T-helper 1 cell (primary cell): ENCODE measurements around the gene WBP2.

Experiments
- DNase-seq, 5 donors: peaks; one replicate each; pipeline ENCODE4 v3.0.0-alpha.2; 2012 to 2020

WBP2 gene

DNA sequence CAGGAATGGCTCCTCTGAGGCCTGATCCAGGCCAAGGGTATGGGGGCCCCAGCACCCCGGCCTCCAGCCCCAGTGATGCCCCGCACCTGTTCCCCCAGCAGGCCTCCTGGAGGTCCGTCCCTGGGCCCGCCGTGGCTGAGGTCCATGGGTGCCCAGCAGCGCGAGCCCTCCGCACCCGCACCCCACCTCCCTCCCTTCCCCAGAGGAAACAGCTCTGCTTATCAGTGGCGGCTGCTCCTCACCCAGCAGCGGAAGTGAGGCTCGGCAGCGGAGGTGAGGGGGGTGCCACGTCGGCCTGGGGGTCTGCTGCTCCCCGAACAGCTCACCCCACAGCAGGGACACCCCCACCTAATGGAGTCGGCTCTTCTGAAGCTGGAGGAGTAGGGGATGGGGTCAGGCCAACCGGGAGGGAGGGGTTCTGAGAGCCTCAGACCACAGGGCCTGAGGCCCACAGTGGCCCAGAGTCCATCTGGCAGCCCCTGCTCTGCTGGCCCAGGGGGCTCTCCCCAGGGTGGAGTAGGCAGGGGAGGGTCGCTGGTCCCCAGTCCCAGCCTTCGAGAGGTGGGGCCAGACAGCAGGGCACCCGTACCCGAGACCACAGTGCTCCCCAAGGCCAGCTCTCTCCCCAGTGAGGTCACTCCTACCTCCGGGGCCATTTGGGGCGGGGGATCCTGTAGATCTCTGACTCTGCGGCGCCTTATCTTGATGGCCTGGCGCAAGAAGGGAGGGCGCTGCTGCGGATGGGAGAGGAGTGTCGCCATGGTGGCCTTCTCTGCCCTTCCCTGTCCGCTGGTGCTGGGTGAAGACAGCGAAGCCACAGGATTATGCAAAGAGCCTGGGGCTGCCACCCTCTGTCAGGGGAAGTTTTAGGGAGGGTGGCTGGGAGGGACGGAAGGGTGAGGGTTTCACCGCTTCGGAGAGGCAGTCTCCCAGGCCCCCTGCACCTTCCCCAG, 11.3 kb downstream of the WBP2 start, which contains the start of gene UNC13D:
Gene UNC13D, minus strand, starts transcription at position 828 of the 953 bp plus-strand sequence. Its CDS starts 67 bp downstream, at position 761.
- peak; percentile 40 to 71 (median 53) for DNase-seq

DNA sequence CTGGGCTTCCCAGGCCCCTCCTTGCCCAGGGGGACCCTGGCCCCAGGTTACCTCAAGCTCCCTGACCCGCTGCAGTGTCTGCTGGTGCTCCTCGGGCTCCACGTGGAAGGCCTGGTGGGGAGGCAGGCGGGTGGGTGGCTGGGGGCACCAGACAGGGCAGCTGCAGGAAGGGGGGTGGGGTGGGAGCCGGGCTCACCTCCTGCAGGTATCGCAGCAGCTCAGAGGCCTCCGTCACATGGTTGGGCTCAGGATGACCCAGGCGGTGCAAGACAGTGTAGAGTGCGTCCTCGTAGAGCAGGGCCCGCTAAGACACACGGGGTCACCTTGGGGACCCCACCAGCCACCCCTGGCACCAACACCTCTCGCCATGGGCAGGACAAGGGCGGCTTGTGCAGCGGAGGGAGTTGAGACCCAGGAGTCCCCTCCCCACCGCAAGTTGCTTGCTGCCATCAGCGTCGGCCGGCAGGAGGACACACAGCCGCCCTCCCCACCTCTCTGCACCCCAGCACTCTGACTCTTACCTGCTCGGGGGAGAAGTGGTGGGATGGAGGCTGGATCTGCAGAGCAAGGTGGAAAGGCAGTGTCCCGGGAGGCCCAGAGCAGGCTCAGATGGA, 12.1 kb downstream of the WBP2 start:
- DNase-seq, result peak in 1 of 5 donors; percentile 55

DNA sequence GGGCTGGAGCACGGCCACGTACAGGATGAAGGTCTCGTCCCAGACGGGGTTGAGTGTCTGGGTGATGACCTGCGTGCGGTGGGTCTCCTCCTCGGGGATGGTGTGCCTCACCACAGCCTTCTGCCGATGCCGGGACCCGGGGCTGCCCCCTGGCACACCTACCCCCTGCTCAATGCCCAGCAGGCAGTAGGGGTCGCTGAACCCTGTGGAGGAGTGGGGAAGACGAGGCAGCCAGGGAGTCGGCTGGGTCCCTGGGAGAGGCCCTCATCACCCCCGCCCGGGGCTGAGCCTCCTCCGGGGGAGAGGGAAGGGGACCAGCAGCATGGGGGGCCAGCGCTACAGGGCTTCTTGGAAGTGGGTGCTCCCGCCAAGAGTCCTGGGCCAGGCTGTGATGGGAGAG, 12.7 kb downstream of the WBP2 start:
- no peak for DNase-seq

DNA sequence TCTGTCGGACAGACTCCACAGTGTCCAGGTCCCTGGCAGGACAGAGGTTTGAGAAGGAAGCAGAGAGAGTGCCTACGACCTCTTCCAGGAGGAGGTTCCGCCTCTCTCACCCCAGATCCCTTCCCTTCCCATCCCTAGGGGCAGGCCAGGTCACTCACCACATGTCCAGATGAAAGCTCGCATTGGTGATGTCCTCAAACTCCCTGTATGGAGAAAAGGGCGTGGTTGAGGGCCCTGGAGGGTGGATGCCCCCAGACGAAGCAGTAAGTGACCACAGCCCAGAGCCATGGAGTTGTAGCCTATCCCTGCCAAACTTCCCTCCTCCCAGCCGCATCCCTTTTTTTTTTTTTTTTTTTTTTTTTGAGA, 14.4 kb downstream of the WBP2 start:
- no peak for DNase-seq

DNA sequence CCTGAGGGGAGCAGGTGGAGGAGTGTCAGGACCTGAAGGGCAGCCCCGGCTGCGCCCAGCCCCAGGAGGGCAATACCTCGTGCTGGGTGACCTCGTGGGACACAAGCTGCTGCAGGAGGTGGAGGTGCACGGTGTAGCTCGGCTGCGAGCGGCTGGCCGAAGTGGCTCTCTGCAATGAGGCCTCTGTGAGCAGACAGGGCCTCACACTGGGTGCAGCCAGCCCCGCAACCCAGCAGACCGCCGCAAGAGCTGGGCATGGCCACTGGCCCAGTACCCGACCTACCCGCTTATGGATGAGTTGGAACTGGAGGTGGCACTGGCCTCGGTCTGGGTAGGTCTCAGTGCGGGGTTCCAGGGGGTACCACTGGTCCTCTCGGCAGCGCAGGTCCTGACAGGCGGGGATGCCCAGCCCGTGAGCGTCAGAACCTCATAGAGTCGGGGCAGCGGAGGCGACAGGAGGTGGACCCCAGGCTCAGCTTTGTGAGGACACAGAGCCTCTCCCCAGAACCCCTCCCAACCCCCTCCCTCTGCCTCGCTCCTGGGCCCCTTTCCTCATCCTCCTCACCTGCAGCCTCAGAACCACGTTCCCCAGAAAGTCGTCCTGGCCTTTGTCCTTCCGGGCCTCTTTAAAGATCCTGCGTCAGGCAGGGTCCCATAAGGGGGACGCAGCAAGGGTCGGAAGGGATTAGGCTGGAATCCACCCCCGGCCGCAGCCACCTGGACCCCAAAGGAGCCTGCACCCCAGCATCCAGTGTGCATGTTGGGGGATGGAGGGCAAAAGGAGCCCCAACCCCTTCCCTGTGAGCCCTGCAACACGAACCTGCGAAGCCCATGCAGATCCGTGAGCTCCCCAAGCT, 15.0 kb downstream of the WBP2 start:
- DNase-seq, result no peak

DNA sequence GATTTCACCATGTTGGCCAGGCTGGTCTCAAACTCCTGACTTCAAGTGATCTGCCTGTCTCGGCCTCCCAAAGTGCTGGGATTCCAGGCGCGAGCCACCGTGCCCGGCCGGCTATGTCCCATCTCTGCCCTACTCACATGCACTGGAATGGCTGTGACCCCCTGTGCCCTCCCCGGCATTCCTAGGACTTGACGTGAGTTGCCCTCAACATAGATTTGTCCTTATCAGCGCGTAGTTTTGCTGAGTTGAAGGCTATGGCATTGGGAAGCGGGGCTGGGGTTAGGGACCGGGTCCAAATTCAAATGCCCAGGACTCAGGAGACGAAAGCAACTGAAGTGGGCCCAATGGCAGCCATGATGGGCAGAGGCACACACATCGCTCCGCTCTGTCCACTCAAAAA, 16.7 kb downstream of the WBP2 start:
- no peak for DNase-seq

DNA sequence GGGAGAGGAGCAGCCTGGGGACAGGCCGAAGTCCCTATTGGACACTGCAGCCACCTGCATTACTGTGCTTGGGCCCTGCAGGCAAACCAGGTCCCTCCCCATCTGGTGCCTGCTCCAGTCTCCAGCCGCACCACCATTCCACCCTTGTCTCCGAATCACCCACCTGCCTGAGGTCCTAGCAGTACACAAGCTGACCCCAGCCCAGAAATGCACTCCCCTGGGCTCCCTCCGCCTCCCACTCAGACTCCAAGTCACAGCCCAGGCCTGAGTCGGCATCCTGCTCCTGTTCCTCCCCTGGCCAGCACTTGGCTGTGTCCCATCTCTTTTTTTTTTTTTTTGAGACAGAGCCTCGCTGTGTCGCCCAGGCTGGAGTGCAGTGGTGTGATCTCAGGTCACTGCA, 17.2 kb downstream of the WBP2 start:
- DNase-seq, result no peak

DNA sequence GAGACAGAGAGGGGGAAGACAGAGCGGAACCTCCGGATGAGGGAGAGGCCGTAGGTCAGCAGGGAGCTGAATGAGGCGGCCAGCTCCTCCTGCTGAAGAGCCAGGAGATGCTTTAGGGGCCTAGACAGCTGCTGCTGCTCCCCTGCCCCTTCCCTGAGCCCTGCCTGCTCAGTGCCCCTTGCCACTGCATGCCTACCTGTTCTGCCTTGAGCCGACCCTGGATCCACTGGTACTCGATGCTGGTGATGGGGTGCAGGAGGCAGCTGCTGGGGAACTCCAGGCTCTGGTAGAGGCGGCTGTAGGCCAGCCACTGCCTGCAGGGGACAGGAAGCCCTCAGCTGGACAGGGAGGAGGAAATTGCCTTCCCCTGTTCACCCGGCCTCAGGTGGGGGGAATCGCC, 18.5 kb downstream of the WBP2 start:
- no peak for DNase-seq

DNA sequence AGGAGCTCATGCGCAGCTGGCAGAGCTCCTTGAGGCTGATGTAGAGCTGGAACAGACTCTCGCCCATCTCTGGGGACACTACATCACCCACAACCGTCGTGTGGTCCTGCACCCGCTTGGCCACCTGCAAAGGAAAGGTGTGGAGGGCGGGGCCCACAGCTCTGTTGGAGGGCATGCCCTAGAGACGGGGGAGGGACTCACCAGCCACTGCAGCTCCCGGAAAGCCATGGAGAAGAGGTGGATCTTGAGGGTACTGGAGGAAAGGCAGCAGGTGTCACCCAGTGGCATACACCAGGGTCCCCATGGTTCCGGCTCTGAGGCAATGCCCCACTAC, 19.5 kb downstream of the WBP2 start:
- DNase-seq, result no peak

DNA sequence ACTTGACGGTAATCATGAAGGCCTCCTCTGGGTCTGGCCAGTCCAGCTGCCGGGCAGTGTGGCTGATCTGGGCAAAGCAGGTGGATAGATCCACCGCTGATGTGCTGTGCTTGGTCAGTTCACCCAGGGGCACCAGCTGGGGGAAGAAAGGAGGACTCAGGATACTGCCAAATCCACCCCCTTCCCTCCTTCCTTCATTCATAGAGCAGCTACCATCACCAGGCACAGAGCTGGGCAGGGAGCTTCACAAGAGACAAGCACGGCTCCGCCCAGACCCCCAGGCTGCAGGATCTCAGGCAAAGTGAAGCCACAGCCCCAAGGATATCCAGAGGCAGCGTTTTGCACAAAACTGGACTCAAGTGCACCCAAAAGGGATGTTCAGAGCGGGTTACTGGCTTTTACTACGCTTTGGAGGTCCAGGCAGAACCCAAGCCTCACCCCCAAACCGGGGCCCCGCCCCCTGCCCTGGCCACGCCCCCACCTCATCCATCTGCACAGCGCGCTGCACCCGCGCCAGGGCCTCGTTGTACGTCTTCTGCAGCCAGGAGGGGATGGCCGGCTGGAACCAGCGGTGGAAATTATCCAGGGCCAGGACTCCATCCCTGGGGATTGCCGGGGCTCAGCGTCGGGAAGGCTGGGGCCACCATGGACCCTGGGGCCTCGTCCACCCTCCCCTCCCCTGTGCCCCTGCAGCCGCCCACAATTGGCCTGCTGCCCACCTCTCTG, 20.0 kb downstream of the WBP2 start:
- DNase-seq, result no peak

DNA sequence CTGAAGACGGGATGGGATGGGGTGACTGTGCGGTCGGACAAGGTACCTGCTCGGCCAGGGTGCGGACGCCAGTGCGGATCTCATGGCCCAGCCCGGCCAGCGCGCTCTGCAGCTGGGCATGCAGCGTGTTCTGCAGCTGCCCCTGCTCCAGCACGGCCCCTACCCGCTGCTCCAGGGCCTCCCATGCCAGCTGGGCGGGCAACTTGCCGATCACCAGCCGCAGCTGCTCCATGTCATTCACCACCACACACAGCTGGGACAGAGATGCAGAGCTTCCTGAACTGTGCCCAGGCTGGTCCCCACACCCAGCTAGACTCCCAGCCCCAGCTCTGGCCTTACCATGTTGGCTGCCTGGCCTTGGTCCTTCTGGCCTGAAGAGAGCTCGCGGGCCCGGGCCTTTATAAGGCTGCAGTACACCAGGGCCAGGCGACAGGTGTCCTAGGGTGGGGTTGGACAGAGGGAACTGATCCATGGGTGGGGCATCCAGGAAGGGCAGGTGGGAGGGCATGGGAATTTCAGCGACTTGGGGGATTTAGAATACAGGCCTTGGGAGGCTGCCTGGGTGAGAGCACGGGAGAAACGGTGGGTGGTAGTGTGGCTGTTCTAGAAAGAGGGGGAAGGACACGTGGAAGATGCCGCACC, 20.7 kb downstream of the WBP2 start:
- DNase-seq, result no peak

DNA sequence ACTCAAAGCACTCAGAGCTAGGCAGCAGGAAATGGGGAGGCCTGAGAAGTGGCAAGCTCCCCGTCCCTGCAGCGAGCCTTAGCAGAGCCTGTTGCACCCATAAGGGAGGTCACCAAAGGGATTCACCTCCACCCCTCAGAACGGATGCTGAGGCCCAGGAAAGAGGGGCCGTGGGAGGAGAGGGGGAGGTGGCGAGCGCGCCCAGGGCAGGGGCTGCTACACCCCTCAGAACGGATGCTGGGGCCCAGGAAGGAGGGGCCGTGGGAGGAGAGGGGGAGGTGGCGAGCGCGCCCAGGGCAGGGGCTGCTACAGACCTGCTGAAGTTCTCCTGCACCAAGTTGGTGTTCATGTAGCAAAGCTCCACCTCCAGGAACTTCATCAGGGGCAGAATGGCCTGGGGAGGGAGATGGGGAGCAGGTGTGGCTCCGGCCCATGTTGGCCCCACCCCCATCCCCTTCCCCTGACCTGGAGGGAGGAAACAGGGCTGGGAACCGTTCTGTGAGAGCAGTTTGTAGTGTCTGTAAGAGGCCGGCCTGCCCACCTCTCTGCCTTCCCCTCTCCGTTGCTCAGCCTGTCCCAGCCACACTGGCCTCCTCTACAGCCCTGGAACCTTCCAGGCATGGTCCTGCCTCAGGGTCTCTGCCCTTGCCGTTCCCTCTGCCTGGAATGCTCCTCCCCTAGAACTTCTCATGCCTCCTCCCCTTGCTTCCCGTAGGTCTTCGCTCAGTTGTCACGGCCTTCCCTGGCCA, 22.3 kb downstream of the WBP2 start:
- peak in 2 of 5 donors; percentile 7 to 50 for DNase-seq

DNA sequence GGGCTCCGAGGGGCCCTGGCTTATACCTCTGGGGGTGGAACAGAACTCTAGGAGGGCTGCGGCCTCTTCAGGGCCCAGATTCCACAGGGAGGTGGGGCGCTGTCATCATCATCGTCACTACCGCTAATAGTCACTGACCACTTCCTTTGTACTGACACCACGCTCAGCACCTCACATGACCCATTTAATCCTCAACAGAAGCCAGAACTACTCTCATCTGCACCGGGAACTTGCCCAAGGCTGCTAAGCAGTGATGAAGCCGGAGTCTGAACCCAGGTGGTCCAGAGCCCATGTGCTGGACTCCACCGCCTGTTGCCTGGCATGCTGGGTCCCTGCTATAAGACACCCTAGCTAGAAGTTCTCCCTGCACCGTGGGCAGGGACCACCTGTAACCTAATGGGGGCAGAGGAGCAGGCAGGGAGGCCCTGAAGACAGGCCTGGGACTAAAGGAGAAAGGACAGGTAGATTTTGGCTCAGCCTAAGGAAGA, 22.9 kb downstream of the WBP2 start:
- peak in 3 of 5 donors; percentile 27 to 73 (median 38) for DNase-seq

DNA sequence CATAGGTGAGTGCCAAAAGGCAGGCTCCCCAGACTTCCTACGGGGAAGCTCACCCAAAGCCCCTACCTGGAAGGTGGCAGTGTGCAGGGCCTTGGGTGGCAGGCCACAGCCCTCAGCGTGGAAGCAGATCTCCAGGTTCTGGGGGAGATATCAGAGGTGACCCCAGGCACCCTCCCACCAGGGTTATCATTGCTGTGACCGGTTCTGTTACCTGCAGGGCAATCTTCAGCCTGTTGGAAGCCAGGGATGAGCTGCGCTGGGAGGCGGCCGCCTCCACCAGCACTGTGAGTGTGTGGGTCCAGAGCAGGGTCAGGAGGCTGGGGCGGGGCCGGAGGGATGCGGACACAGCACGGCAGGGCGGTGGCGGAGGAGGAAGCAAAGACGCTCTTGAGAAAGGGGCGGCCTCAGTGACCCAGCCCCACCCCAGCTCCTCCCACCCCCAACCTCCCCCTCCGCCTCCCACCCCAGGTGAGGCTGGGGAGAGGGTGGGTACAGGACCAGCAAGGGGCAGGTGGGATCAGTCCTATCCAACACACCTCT, 24.0 kb downstream of the WBP2 start:
- DNase-seq, result no peak

DNA sequence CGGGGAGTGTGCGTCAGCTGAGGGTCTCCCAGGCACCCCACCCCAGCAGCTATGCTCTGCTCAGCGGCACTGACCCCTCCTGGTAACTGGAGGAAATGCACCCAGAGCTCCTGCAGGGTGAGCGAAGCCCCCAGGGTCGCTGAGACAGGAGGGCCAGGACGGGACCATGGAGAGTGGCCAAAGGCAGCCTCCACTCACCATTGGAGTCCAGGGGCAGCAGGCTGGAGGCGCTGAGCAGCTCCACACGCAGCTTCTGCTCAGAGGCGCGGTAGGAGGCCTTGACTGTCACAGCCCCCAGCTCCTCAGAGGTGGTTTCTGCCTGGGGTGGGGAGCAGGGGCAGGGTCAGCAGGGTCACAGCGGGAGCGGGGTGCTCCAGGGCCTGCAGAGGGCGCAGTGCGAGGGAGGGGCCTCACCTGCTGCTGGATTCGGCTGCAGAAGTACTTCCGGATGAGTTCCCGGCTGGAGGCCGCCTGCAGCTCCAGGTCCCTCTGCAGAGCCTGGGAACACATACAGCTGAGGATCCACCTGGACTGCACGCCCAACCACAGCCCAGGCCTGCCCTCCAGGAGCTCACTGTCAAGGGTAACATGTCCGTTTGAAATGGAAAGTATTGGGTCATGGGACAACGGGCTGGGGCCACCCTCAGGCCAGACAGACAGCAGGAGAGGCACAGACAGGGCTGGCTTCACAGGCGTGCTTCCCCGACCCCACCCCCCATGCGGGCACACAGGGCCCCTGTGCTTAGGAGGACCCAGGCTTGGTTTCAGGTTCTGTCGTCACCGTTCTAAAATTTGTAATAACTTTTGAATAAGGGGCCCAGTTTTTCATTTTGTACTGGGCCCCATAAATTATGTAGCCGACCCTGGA, 24.7 kb downstream of the WBP2 start:
- peak in 1 of 5 donors; percentile 21 for DNase-seq

DNA sequence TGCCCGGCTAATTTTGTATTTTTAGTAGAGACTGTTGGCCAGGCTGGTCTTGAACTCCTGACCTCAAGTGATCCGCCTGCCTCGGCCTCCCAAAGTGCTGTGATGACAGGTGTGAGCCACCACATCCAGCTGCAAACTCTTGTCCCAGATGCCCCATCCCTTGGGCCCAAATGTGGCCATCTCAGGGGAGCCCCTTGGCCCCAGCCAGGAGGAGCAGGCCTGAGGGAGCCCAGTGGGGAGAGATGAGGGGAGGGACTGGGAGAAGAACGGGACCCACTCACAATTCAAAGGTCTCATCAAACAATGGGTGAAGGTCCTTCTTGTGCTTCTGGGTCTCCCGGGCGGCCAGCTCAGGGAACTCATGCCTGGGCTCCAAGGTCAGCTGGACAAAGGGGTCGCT, 25.4 kb downstream of the WBP2 start:
- DNase-seq, result no peak

DNA sequence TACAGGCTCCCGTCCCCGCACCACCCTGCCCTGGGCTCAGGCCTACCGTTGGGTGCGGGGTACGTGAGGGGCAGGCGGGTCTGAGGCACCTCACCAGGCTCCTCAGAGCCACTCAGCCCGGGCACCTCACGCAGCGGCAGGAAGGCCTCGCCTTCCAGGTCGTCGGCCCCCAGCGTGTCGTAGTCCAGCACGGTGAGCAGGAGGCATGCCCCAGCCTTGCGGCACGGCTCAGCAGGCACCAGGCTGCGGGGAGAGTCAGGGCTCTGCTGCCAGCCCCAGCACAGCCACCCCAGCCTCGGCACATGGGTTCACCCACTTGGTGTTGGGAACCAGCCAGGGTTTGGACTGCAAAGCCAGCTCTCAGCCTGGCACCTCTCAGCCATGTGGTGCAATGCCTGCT, 26.4 kb downstream of the WBP2 start:
- no peak for DNase-seq

DNA sequence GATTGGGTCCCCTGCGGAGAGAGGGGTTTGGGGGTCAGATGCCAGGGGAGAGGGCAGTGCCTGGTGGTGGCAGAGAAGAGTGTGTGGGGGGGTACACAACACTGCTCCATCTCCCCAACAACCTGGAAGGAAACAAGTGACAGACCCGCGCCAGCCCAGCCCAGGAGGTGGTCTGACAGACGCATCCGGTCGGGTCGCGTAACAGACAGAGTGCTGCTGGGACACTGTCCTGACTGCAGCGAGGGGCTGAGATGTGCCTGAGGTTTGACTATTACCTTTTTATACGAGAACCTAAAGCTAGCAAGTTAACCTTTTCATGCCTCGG, 27.1 kb downstream of the WBP2 start:
- peak in 1 of 5 donors; percentile 25 for DNase-seq

DNA sequence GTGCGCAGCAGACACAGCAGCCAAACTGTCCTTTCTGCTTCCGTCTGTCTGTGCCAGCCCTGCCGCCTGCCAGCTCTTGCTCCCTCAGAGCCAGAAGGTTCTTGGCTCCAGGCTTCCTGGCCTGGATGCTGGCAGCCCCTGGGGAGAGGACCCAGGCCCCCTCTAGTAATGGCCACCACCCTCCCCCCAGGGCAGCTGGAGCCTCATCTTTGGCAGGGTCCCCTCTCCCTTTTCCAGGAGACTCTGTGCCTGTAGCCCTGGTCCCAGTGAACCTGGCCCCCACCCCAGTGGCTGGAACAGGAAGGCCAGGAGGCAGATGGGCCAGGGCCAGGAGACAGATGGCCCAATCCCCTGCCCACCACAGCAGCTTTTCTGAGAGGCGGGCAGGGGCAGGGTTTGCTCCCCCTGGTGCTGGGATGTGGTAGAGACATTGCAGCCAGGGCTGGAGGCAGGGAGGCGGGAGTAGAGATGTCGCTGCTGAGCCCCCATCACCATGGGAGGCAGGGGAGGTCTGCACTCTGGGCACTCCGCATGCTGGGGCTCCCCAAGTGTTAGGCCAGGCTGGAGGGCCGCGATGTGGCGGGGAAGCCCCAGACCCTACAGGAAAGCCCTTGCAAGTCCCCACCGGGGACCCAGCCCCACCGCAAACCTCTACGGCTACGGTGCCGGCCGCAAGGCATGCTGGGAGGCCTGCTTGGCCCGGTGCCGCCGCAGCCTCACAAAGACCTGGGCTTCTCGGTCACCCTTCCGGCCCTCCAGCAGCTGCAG, 27.6 kb downstream of the WBP2 start:
- peak; percentile 51 to 58 (median 52) for DNase-seq
